ENCODE data around the gene METTL24. TPM values are rescaled to one million over a fixed set of nuclear protein-coding genes. Genes with fewer than 3 reads are reported as not detected.

The METTL24 gene
- total RNA-seq, 6 experiments from 2014 or later: not detected

GRCh38 chr6:110322151-110322873 is 35.8 kb downstream of the METTL24 start:
- peaks cover 14% of the 10 kb centered on the region for H3K4me1 Mint-ChIP-seq (ENCODE audit: low read depth)
- peaks cover 12% of the 10 kb centered on the region for H3K27me3 Mint-ChIP-seq (ENCODE audit: insufficient read depth)
- H3K27ac Mint-ChIP-seq: no peak overlapping the region
- TF ChIP-seq CTCF (IDR thresholded peaks at IDR 0.05): no peak
- no peak for DNase-seq
- no peak overlapping the region for H3K4me3 Mint-ChIP-seq
- H3K9me3 Mint-ChIP-seq: no peaks in the 10 kb centered on the region
- H3K36me3 Mint-ChIP-seq (ENCODE audit: low read depth): no peaks in the 10 kb centered on the region

- no peak for TF ChIP-seq CTCF (IDR thresholded peaks at IDR 0.05)
- Mint-ChIP-seq H3K9me3 (no peaks in the 10 kb centered on the region), H3K27ac (no peak overlapping the region), H3K4me1 (ENCODE audit: low read depth) (peaks cover 9% of the 10 kb centered on the region), H3K27me3 (ENCODE audit: insufficient read depth) (peaks cover 23% of the 10 kb centered on the region), H3K36me3 (ENCODE audit: low read depth) (no peaks in the 10 kb centered on the region), H3K4me3 (no peak overlapping the region)
- DNase-seq: no peak
These were observed 37.8 kb downstream of the METTL24 start for GRCh38 chr6:110320307-110320706.

GRCh38 chr6:110319843-110320242 is 38.3 kb downstream of the METTL24 start:
- H3K9me3 Mint-ChIP-seq: no peaks in the 10 kb centered on the region
- peaks cover 24% of the 10 kb centered on the region for H3K27me3 Mint-ChIP-seq (ENCODE audit: insufficient read depth)
- no peak for DNase-seq
- no peak overlapping the region for H3K27ac Mint-ChIP-seq
- no peak overlapping the region for H3K4me3 Mint-ChIP-seq
- peaks cover 4% of the 10 kb centered on the region for H3K4me1 Mint-ChIP-seq (ENCODE audit: low read depth)
- TF ChIP-seq CTCF (IDR thresholded peaks at IDR 0.05): no peak
- H3K36me3 Mint-ChIP-seq (ENCODE audit: low read depth): no peaks in the 10 kb centered on the region

GRCh38 chr6:110319381-110319780 is 38.8 kb downstream of the METTL24 start:
- H3K27me3 Mint-ChIP-seq (ENCODE audit: insufficient read depth): peaks cover 24% of the 10 kb centered on the region
- no peak overlapping the region for H3K4me3 Mint-ChIP-seq
- no peaks in the 10 kb centered on the region for H3K36me3 Mint-ChIP-seq (ENCODE audit: low read depth)
- no peak for TF ChIP-seq CTCF (IDR thresholded peaks at IDR 0.05)
- no peak for DNase-seq
- H3K9me3 Mint-ChIP-seq: no peaks in the 10 kb centered on the region
- H3K4me1 Mint-ChIP-seq (ENCODE audit: low read depth): no peaks in the 10 kb centered on the region
- no peak overlapping the region for H3K27ac Mint-ChIP-seq

- H3K9me3 Mint-ChIP-seq: no peaks in the 10 kb centered on the region
- TF ChIP-seq CTCF (IDR thresholded peaks at IDR 0.05): no peak
- H3K27ac Mint-ChIP-seq: no peak overlapping the region
- H3K36me3 Mint-ChIP-seq (ENCODE audit: low read depth): no peaks in the 10 kb centered on the region
- H3K4me1 Mint-ChIP-seq (ENCODE audit: low read depth): no peaks in the 10 kb centered on the region
- H3K27me3 Mint-ChIP-seq (ENCODE audit: insufficient read depth): peaks cover 24% of the 10 kb centered on the region
- DNase-seq: no peak
- H3K4me3 Mint-ChIP-seq: no peak overlapping the region
These were observed 39.2 kb downstream of the METTL24 start for GRCh38 chr6:110318971-110319370.

All from HFFc6 (cell line).